K562 (cell line): Measurements from ENCODE around the gene ZBTB18.

Source experiments
- KAT7 ChIP-seq: sonication (generic); formaldehyde crosslinking; IDR thresholded peaks from 2 replicates; pipeline ENCODE4 v1.8.0; 2022; ENCODE audit warnings: missing genetic modification reagents, mild to moderate bottlenecking, borderline replicate concordance
- POLR2AphosphoS5 ChIP-seq: IDR thresholded peaks from 2 replicates; pipeline ENCODE4 v1.6.1; 2011; ENCODE audit warnings: mild to moderate bottlenecking, low read depth, low read length, moderate library complexity; ENCODE audit not compliant: control insufficient read depth, insufficient read depth

GRCh38 chr1:244046907-244047611 lies 4.0 kb upstream of the ZBTB18 start:
- TF ChIP-seq POLR2AphosphoS5 (no peak), KAT7 (CRISPR knock-in tag) (no peak)
